A549 (cell line): ENCODE measurements around the gene PHTF2. TPM values are rescaled to one million over a fixed set of nuclear protein-coding genes. Genes with fewer than 3 reads are reported as not detected.

ENCODE experiments used
- ATAC-seq, 2 experiments: fragments of 200-7000 bp in 1 of 2; fragments of >200 bp in 1 of 2; cut with Nextera tagmentation in 1 of 2; cut with Tn5 transposase in 1 of 2; 3 replicates each; pipeline versions ENCODE4 v1.8.0 to v1.9.1; 2018 to 2020; ENCODE audit warnings: mild to moderate bottlenecking in 1 of 2, moderate library complexity in 1 of 2
- CTCF ChIA-PET: fragments of 300-600 bp; sonication (Branson Sonifier 250); formaldehyde crosslinking; extraction: SDS; loops from one replicate; lab custom pipeline; 2021; ENCODE audit warnings: antibody characterized with exemption, inconsistent platforms; lab: Yijun Ruan, JAX
- POLR2A ChIA-PET: fragments of 350-600 bp; formaldehyde crosslinking; extraction: SDS; loops from one replicate; lab custom pipeline; 2021; ENCODE audit warnings: antibody characterized with exemption, inconsistent platforms; lab: Yijun Ruan, JAX
- DNase-seq, 2 experiments: peaks; one replicate each; pipeline versions ENCODE4 v3.0.0 to v3.0.0-alpha.2; 2011 to 2016; ENCODE audit warnings: low read depth in 1 of 2, low spot score in 1 of 2
- FAIRE-seq: peaks from 2 replicates; lab custom pipeline; 2011; peaks lifted over from hg19 to GRCh38; lab: Jason Lieb, UNC
- H3K27ac ChIP-seq, 2 experiments: fragments of >200 bp; sonication (Bioruptor Twin); formaldehyde crosslinking; 3 replicates each; pipeline ENCODE4 v1.5.1; 2016 to 2017
- H3K4me1 ChIP-seq: fragments of >200 bp; sonication (Bioruptor Twin); formaldehyde crosslinking; 3 replicates; pipeline ENCODE4 v1.6.1; 2016
- H3K4me2 ChIP-seq: fragments of >200 bp; sonication (Bioruptor Twin); formaldehyde crosslinking; 3 replicates; pipeline ENCODE4 v1.6.1; 2016
- H3K4me3 ChIP-seq: fragments of >200 bp; sonication (Bioruptor Twin); formaldehyde crosslinking; 3 replicates; pipeline ENCODE4 v1.5.1; 2016
- H3K9me3 ChIP-seq: fragments of >200 bp; sonication (Bioruptor Twin); formaldehyde crosslinking; 3 replicates; pipeline ENCODE4 v1.6.1; 2016
- BHLHE40 ChIP-seq: IDR thresholded peaks from 2 replicates; pipeline ENCODE4 v1.6.1; 2012; ENCODE audit warnings: low read depth, low read length, inconsistent platforms
- CBX2 ChIP-seq: fragments of 200-600 bp; sonication (generic); IDR thresholded peaks from 2 replicates; pipeline ENCODE4 v1.6.1; 2016; ENCODE audit warnings: low read depth, mild to moderate bottlenecking, borderline replicate concordance
- CBX8 ChIP-seq: fragments of 200-600 bp; sonication (generic); IDR thresholded peaks from 2 replicates; pipeline ENCODE4 v1.6.1; 2016
- CEBPB ChIP-seq, 2 experiments: fragments of >200 bp in 1 of 2; sonication (Bioruptor Twin) in 1 of 2; formaldehyde crosslinking in 1 of 2; IDR thresholded peaks; 2 replicates each; pipeline ENCODE4 v1.6.1; 2012 to 2016
- CTCF ChIP-seq: fragments of >200 bp; sonication (Bioruptor Twin); formaldehyde crosslinking; IDR thresholded peaks from 3 replicates; pipeline ENCODE4 v1.5.1; 2016
- EHF ChIP-seq: fragments of 250-450 bp; sonication (Bioruptor Pico); IDR thresholded peaks from 2 replicates; pipeline ENCODE4 v1.5.0; 2020; ENCODE audit warnings: mild to moderate bottlenecking
- EHMT2 ChIP-seq: fragments of 200-600 bp; sonication (generic); IDR thresholded peaks from 2 replicates; pipeline ENCODE4 v1.6.1; 2016; ENCODE audit warnings: antibody characterized with exemption, low read depth, mild to moderate bottlenecking, moderate library complexity
- ELK1 ChIP-seq: fragments of 150-350 bp; IDR thresholded peaks from 2 replicates; pipeline ENCODE4 v1.6.1; 2014; ENCODE audit warnings: low read depth, mild to moderate bottlenecking, low read length
- FOSL2 ChIP-seq, 2 experiments: fragments of 450-650 bp in 1 of 2; fragments of >200 bp in 1 of 2; sonication (Bioruptor Twin) in 1 of 2; formaldehyde crosslinking; IDR thresholded peaks; 2 replicates each; pipeline versions ENCODE4 v1.5.0 to v1.6.1; 2016 to 2020; ENCODE audit warnings: mild to moderate bottlenecking in 1 of 2, moderate library complexity in 1 of 2
- HEYL ChIP-seq: fragments of 250-450 bp; sonication (Bioruptor Pico); IDR thresholded peaks from 2 replicates; pipeline ENCODE4 v1.8.0; 2021; ENCODE audit warnings: mild to moderate bottlenecking, moderate library complexity
- HMGXB4 ChIP-seq: fragments of 250-450 bp; sonication (Bioruptor Pico); IDR thresholded peaks from 2 replicates; pipeline ENCODE4 v1.5.0; 2021; ENCODE audit warnings: mild to moderate bottlenecking, moderate library complexity, borderline replicate concordance
- HOXB13 ChIP-seq: fragments of 250-450 bp; sonication (Bioruptor Pico); IDR thresholded peaks from 2 replicates; pipeline ENCODE4 v1.5.0; 2020; ENCODE audit warnings: low read depth, mild to moderate bottlenecking, moderate library complexity
- HOXB5 ChIP-seq: fragments of 250-450 bp; sonication (Bioruptor Pico); IDR thresholded peaks from 2 replicates; pipeline ENCODE4 v1.5.0; 2020; ENCODE audit warnings: mild to moderate bottlenecking, moderate library complexity
- KDM5A ChIP-seq: fragments of 200-600 bp; sonication (generic); IDR thresholded peaks from 2 replicates; pipeline ENCODE4 v1.6.1; 2016; ENCODE audit warnings: antibody characterized with exemption, mild to moderate bottlenecking
- MAX ChIP-seq: IDR thresholded peaks from 2 replicates; pipeline ENCODE4 v1.6.1; 2012
- MAZ ChIP-seq: fragments of 150-350 bp; IDR thresholded peaks from 2 replicates; pipeline ENCODE4 v1.6.1; 2014; ENCODE audit warnings: antibody characterized with exemption, low read depth, low read length, borderline replicate concordance
- NFE2L2 ChIP-seq: fragments of 150-350 bp; conservative IDR thresholded peaks from 2 replicates; pipeline ENCODE4 v1.6.1; 2014; ENCODE audit warnings: low read length
- PBX3 ChIP-seq: IDR thresholded peaks from 2 replicates; pipeline ENCODE4 v1.6.1; 2012
- POLR2AphosphoS2 ChIP-seq: conservative IDR thresholded peaks from 2 replicates; pipeline ENCODE4 v1.6.1; 2012; ENCODE audit warnings: low read length, improper control_type of control experiment, inconsistent platforms
- RARB ChIP-seq: fragments of 250-450 bp; sonication (Bioruptor Pico); IDR thresholded peaks from 2 replicates; pipeline ENCODE4 v1.8.0; 2021; ENCODE audit warnings: mild to moderate bottlenecking, moderate library complexity
- RCOR1 ChIP-seq: fragments of 150-350 bp; IDR thresholded peaks from 2 replicates; pipeline ENCODE4 v1.6.1; 2014; ENCODE audit warnings: antibody characterized with exemption, low read length, low read depth
- RFX5 ChIP-seq: fragments of 450-650 bp; IDR thresholded peaks from 2 replicates; pipeline ENCODE4 v1.7.1; 2014; ENCODE audit warnings: antibody characterized with exemption, mild to moderate bottlenecking, moderate library complexity
- RNF2 ChIP-seq: fragments of 200-600 bp; sonication (generic); IDR thresholded peaks from 2 replicates; pipeline ENCODE4 v1.6.1; 2016; ENCODE audit warnings: low read depth, mild to moderate bottlenecking, antibody characterized with exemption, moderate library complexity, borderline replicate concordance
- TFCP2L1 ChIP-seq: fragments of 250-450 bp; sonication (Bioruptor Pico); IDR thresholded peaks from 2 replicates; pipeline ENCODE4 v1.5.0; 2021; ENCODE audit warnings: mild to moderate bottlenecking
- ZC3H11A ChIP-seq: fragments of 450-650 bp; IDR thresholded peaks from 2 replicates; pipeline ENCODE4 v1.6.1; 2014; ENCODE audit warnings: antibody characterized with exemption, mild to moderate bottlenecking
- ZFP36 ChIP-seq: fragments of 450-650 bp; IDR thresholded peaks from 2 replicates; pipeline ENCODE4 v1.6.1; 2014; ENCODE audit warnings: borderline replicate concordance; ENCODE audit not compliant: partially characterized antibody
- ZNF302 ChIP-seq: fragments of 250-450 bp; sonication (Bioruptor Pico); IDR thresholded peaks from 2 replicates; pipeline ENCODE4 v1.9.0; 2021; ENCODE audit warnings: inconsistent platforms, mild to moderate bottlenecking, moderate library complexity
- WGBS: methylation state at CpG from one replicate; pipeline ENCODE4 v1.1.6; 2017; ENCODE audit errors: missing lambda C conversion rate; 5-methylcytosine and 5-hydroxymethylcytosine counted together
- polyA plus RNA-seq, 4 experiments: library from polyadenylated mRNA; depleted of rRNA in 3 of 4; stranded (reverse); fragments of >200 nt; fragmentation: RNase III in 1 of 4; extraction: RNeasy Plus Mini Kit Qiagen cat#74134 plus additional on column Dnase treatment in 1 of 4; gene quantifications; 2 replicates in 3 of 4; 3 replicates in 1 of 4; pipeline ENCODE4 v1.2.3, GENCODE V29; 2011 to 2017

Gene PHTF2
- polyA plus RNA-seq, 2 of the 4 experiments (the other 2 are of a cell fraction) = 14.5 to 41.6 TPM

- 91% methylated on average over 3 of the region's 3 CpGs for WGBS
Observed at GRCh38 chr7:77895905-77896304, 97.3 kb downstream of the PHTF2 start.

GRCh38 chr7:77897004-77897547 is 98.5 kb downstream of the PHTF2 start:
- no peaks in the 10 kb centered on the region for H3K9me3 ChIP-seq
- ChIA-PET POLR2A (no interaction called here), CTCF (interaction anchor here (1.0 kb wide), 1 partner anchor 137 kb away, joined by 3 read pairs; no protein-coding TSS in a partner anchor)
- no peak overlapping the region for H3K4me2 ChIP-seq
- 99% methylated on average over 1 of the region's 1 CpG for WGBS
- DNase-seq = no peak
- H3K27ac ChIP-seq = no peak overlapping the region
- no peak for FAIRE-seq
- no peak overlapping the region for H3K4me3 ChIP-seq
- no peak for ATAC-seq
- H3K4me1 ChIP-seq = no peaks in the 10 kb centered on the region
- TF ChIP-seq BHLHE40 (no peak), HOXB13 (CRISPR knock-in tag) (no peak), PBX3 (no peak), CBX8 (no peak), RNF2 (no peak), CBX2 (no peak), NFE2L2 (no peak), CTCF (no peak), KDM5A (no peak), RCOR1 (no peak), RFX5 (no peak), MAZ (no peak), HMGXB4 (CRISPR knock-in tag) (no peak), CEBPB (IDR thresholded peaks at IDR 0.05) (no peak)

More at GRCh38 chr7:77895905-77896304, 97.3 kb downstream of the PHTF2 start:
- no peak for ATAC-seq
- no peak for DNase-seq
- POLR2A ChIA-PET = no interaction called here
- Histone ChIP-seq H3K4me1 (no peaks in the 10 kb centered on the region), H3K9me3 (no peaks in the 10 kb centered on the region)
- TF ChIP-seq HOXB13 (CRISPR knock-in tag) (no peak), ZC3H11A (no peak), RNF2 (no peak), PBX3 (no peak), POLR2AphosphoS2 (no peak), ZFP36 (no peak), RARB (CRISPR knock-in tag) (no peak), ZNF302 (no peak), ELK1 (no peak), FOSL2 (IDR thresholded peaks at IDR 0.05) (no peak), FOSL2 (CRISPR knock-in tag; IDR thresholded peaks at IDR 0.05) (no peak), MAX (no peak), HOXB5 (CRISPR knock-in tag) (no peak), HEYL (CRISPR knock-in tag) (no peak), BHLHE40 (no peak), EHF (CRISPR knock-in tag) (no peak), EHMT2 (no peak), TFCP2L1 (no peak)
- TF ChIP-seq, all 56 proteins: peak for 0
- Histone ChIP-seq H3K4me2 (no peak overlapping the region), H3K4me3 (no peak overlapping the region), H3K27ac (no peak overlapping the region)
- CTCF ChIA-PET = no interaction called here
- no peak for FAIRE-seq
